ENCODE measurements around the gene PIK3C2G.

Gene PIK3C2G

DNA sequence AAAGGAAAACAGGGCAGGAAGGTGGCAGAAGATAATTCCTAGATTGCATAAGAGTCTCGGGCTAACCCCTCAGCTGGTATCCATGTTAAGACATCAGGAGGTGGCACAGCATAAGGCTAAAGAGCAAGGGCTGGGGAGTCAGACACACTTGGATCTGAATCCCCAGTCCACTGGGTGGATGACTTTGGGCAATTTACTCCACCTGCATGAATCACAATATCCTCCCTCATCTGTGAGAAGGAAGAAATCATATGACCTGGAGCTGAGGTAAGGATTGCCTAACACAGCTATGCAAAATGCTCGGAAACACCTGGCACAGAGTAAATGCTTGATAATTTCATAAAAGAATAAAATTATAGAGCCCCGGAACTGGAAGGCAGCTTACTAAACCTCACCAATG lies 217.9 kb downstream of the PIK3C2G start:
- TF ChIP-seq, protein P1, sequence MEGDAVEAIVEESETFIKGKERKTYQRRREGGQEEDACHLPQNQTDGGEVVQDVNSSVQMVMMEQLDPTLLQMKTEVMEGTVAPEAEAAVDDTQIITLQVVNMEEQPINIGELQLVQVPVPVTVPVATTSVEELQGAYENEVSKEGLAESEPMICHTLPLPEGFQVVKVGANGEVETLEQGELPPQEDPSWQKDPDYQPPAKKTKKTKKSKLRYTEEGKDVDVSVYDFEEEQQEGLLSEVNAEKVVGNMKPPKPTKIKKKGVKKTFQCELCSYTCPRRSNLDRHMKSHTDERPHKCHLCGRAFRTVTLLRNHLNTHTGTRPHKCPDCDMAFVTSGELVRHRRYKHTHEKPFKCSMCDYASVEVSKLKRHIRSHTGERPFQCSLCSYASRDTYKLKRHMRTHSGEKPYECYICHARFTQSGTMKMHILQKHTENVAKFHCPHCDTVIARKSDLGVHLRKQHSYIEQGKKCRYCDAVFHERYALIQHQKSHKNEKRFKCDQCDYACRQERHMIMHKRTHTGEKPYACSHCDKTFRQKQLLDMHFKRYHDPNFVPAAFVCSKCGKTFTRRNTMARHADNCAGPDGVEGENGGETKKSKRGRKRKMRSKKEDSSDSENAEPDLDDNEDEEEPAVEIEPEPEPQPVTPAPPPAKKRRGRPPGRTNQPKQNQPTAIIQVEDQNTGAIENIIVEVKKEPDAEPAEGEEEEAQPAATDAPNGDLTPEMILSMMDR (IDR thresholded peaks at IDR 0.05; ENCODE audit: low read depth, low read length) = no peak
- no peak for DNase-seq (ENCODE audit: low read depth in 2 of 2)

DNA sequence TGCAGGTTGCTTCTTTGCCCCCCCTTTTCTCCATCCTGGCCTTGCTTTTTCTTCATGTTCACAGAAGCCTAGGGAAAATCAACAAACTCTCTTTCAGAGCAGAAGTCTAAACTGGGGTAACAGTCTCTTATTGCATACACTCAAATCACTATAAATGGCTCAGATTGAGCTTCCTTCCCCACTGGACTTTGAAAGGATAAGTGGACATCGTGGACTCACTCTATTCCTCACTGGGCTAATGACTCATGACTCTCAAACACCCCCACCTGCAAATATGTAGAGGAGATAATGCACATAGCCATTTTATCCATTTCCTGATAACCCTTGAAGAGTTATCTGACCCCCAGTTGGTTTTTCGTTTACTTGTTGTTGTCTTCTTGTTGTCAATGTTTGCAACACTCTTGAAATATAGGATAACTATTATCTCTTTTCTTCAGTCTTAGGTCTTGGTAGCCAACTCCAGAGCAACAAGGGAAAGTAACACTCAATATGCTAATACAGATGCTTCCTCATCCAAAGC lies 221.3 kb downstream of the PIK3C2G start:
- TF ChIP-seq, protein P1 (IDR thresholded peaks at IDR 0.05; ENCODE audit: low read depth, low read length) = no peak
- no peak for DNase-seq (ENCODE audit: low read depth in 2 of 2)
- H3K4me3 ChIP-seq (replicated peaks in 1 of 2; ENCODE audit: low read depth in 2 of 2, low read length in 2 of 2) = no peak overlapping the region

More for the DNA sequence above, 217.9 kb downstream of the PIK3C2G start:
- H3K4me3 ChIP-seq (replicated peaks in 1 of 2; ENCODE audit: low read depth in 2 of 2, low read length in 2 of 2) = no peak overlapping the region

DNA sequence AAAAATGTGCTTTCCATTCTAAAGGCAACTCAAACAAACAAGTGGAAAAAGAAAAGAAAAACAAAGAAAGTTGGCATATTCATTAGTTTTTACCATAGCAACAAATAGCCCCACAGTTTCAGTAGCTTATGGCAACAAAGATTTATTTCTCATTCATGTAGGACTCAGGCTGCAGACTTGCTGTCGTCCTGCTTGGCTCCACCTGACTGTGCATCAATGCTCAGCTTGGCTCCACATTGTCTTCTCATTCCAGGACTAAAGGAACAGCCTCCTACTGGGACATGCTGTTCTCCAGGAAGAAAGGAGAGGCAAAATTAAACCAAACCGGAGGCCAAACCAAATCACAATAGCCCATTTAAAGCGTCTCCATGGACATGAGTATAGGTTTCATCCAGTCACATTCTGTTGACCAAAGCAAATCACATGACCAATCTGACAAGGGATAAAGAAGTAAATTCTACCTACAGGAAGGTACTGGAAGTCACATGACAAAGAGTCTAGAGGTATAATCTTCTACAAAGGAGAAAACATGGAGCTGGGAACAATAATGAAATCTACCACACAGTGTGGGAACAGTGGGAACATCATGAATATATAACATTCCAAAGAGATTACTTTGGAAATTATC lies 222.5 kb downstream of the PIK3C2G start:
- H3K4me3 ChIP-seq (replicated peaks in 1 of 2; ENCODE audit: low read depth in 2 of 2, low read length in 2 of 2) = no peak overlapping the region
- DNase-seq (ENCODE audit: low read depth in 2 of 2) = no peak
- TF ChIP-seq, protein P1 (IDR thresholded peaks at IDR 0.05; ENCODE audit: low read depth, low read length) = no peak

DNA sequence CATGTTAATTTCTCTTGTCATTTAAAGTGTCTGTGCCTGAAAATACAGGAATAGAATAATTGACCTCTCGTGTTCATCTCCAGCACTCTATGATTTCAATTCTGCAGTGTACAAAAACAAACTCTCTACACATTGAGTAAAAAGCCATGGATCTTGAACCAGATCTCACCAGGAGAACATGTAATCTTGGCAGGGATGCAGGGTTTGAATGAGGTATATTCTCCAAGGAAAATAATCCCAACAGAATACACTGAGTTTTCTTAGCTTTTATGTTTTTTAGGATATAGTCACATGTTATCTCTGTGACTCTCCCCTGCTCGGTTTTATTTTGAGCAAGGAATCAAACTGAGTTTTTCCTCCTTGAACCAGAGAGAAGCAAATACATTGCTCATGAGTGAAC lies 224.7 kb downstream of the PIK3C2G start:
- no peak for DNase-seq (ENCODE audit: low read depth in 2 of 2)
- H3K4me3 ChIP-seq (replicated peaks in 1 of 2; ENCODE audit: low read depth in 2 of 2, low read length in 2 of 2) = no peak overlapping the region
- TF ChIP-seq, protein P1 (IDR thresholded peaks at IDR 0.05; ENCODE audit: low read depth, low read length) = no peak

DNA sequence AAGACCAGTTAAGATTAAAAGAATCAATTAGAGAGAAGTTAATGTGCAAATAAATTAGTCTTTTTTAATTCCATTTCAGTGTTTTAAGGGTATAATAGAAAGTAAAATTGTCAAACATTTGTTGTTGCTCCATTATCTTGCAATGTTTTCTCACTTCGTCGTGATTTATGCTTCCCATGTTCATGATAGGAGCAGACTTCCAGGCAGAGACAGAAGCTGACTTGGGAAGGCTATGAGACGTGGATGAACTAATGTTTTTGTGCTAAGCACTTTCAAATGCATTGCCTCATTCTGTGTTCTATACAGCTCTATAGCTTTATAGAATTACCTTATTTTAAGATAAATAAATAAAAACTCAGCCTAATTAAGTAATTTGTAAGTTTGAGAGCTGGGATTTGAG lies 226.2 kb downstream of the PIK3C2G start:
- no peak overlapping the region for H3K4me3 ChIP-seq (replicated peaks in 1 of 2; ENCODE audit: low read depth in 2 of 2, low read length in 2 of 2)
- DNase-seq (ENCODE audit: low read depth in 2 of 2) = no peak
- TF ChIP-seq, protein P1 (IDR thresholded peaks at IDR 0.05; ENCODE audit: low read depth, low read length) = no peak

DNA sequence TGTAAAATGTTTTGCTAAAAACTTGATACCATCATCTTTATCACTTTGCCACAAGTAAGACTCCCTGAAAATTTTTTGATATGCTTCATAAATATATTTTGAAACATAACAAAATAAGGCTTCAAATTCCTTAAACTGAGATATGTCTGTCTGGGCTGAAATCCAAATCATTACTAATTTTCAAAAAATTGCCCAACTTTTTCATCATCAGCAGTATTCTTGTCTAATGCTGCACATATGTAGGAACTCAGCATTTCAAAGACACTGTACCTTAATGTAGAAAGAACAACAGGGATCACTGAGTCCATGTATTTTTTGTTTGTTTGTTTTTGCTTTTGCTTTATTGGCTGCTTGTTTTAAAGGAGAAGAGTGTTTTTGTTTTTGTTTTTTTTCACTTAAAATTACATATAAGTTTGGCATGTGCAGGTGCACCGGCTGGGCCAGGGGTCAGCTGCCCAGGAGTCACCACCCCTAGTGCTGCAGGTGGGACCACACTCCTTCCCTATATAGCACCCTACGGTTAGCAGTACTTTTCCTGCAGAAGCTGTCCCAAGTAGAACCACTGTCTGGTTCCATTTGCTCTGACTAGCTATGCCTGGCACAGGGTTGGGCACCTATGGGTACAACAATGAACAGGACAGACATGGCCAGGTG lies 231.2 kb downstream of the PIK3C2G start:
- H3K4me3 ChIP-seq (replicated peaks in 1 of 2; ENCODE audit: low read depth in 2 of 2, low read length in 2 of 2) = no peak overlapping the region
- peak; percentile 64 to 78 for DNase-seq (ENCODE audit: low read depth in 2 of 2)

More for the DNA sequence above, 231.2 kb downstream of the PIK3C2G start:
- TF ChIP-seq, protein P1 (IDR thresholded peaks at IDR 0.05; ENCODE audit: low read depth, low read length) = no peak
